ENCODE data around the gene PCSK5.
"Not testable (repeated sequence)": the region's sequence is repeated elsewhere in the genome, so short reads cannot be mapped to it uniquely, and the experiment has no call there.

PCSK5 gene

GRCh38 chr9:75963321-75963720 is 72.8 kb downstream of the PCSK5 start:
- not testable (repeated sequence) for DNase-seq (ENCODE audit: low read depth)

- DNase-seq (ENCODE audit: low read depth), result no peak
Observed at GRCh38 chr9:75964427-75964826, 74.0 kb downstream of the PCSK5 start.

GRCh38 chr9:75965231-75965630 is 74.8 kb downstream of the PCSK5 start:
- DNase-seq (ENCODE audit: low read depth), result no peak

- no peak for DNase-seq (ENCODE audit: low read depth)
Observed at GRCh38 chr9:75967556-75967955, 77.1 kb downstream of the PCSK5 start.

GRCh38 chr9:75974016-75974766 is 83.7 kb downstream of the PCSK5 start:
- no peak for DNase-seq (ENCODE audit: low read depth)

GRCh38 chr9:75975071-75975470 is 84.6 kb downstream of the PCSK5 start:
- DNase-seq (ENCODE audit: low read depth), result no peak

GRCh38 chr9:75976549-75976948 is 86.1 kb downstream of the PCSK5 start:
- no peak for DNase-seq (ENCODE audit: low read depth)

- DNase-seq (ENCODE audit: low read depth), result no peak
Observed at GRCh38 chr9:75979362-75979761, 88.9 kb downstream of the PCSK5 start.

GRCh38 chr9:75983319-75984045 is 93.0 kb downstream of the PCSK5 start:
- no peak for DNase-seq (ENCODE audit: low read depth)

- no peak for DNase-seq (ENCODE audit: low read depth)
Observed at GRCh38 chr9:75985515-75985914, 95.0 kb downstream of the PCSK5 start.

GRCh38 chr9:75988663-75989062 is 98.2 kb downstream of the PCSK5 start:
- DNase-seq (ENCODE audit: low read depth), result no peak

- no peak for DNase-seq (ENCODE audit: low read depth)
Observed at GRCh38 chr9:75990156-75990555, 99.7 kb downstream of the PCSK5 start.

- DNase-seq (ENCODE audit: low read depth), result no peak
Observed at GRCh38 chr9:75990576-75991304, 100.3 kb downstream of the PCSK5 start.

GRCh38 chr9:75992482-75993206 is 102.2 kb downstream of the PCSK5 start:
- no peak for DNase-seq (ENCODE audit: low read depth)

- DNase-seq (ENCODE audit: low read depth), result no peak
Observed at GRCh38 chr9:75993434-75993833, 103.0 kb downstream of the PCSK5 start.

- DNase-seq (ENCODE audit: low read depth), result no peak
Observed at GRCh38 chr9:75995066-75995465, 104.6 kb downstream of the PCSK5 start.

- no peak for DNase-seq (ENCODE audit: low read depth)
Observed at GRCh38 chr9:75996726-75997125, 106.3 kb downstream of the PCSK5 start.

- no peak for DNase-seq (ENCODE audit: low read depth)
Observed at GRCh38 chr9:75997206-75997605, 106.7 kb downstream of the PCSK5 start.

- DNase-seq (ENCODE audit: low read depth), result no peak
Observed at GRCh38 chr9:75998096-75998780, 107.8 kb downstream of the PCSK5 start.

GRCh38 chr9:76001459-76001858 is 111.0 kb downstream of the PCSK5 start:
- DNase-seq (ENCODE audit: low read depth), result no peak

GRCh38 chr9:76003041-76003440 is 112.6 kb downstream of the PCSK5 start:
- no peak for DNase-seq (ENCODE audit: low read depth)

- no peak for DNase-seq (ENCODE audit: low read depth)
Observed at GRCh38 chr9:76004526-76004925, 114.1 kb downstream of the PCSK5 start.
